Measurements from ENCODE around the gene DIP2B. TPM values are rescaled to one million over a fixed set of nuclear protein-coding genes. Genes with fewer than 3 reads are reported as not detected.
A peak's percentile ranks its signal among the peaks of the same experiment; 100 is the strongest.

DIP2B gene
- total and polyA plus RNA-seq, 2 of the 13 experiments (the other 11 are each of a cell fraction or from before 2014, with no cell fraction given), result 32.1 to 35.8 TPM

DNA sequence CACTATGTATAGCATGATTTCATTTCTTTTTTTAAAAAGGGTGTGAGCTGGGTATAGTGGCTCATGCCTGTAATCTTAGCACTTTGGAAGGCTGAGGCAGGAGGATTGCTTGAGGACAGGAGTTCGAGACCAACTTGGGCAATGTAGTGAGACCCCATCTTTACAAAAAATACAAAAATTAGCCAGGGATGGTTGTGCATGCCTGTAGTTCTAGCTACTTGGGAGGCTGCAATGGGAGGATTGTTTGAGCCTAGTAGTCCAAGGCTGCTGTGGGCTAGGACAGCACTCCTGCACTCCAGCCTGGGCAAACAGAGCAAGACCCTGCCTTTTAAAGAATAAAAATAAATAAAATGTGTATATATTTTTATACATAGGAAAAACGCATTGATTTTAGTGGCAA is 43.0 kb downstream of the DIP2B start:
- ATAC-seq, result peak; percentile 42; the same call in 2 of the 3 replicates
- DNase-seq (ENCODE audit: low spot score), result no peak
- Histone ChIP-seq H3K79me2 (ENCODE audit: insufficient read depth, low read length) (peaks cover 80% of the 10 kb centered on the region), H3K27ac (ENCODE audit: extremely low read length, insufficient read depth, low read length) (peak overlapping the region; percentile 78), H3K27me3 (ENCODE audit: control insufficient read depth in 1 of 2, insufficient read depth in 2 of 2, low read length in 2 of 2) (no peaks in the 10 kb centered on the region), H3K36me3 (replicated peaks in 1 of 2; ENCODE audit: control insufficient read depth in 1 of 2, insufficient read depth in 2 of 2, low read length in 2 of 2) (0 out of 5 replicates have a peak, but pooled peaks cover 0 to 7% of the 10 kb centered on the region in 2 experiments), H4K20me1 (ENCODE audit: insufficient read depth, low read length) (no peaks in the 10 kb centered on the region; the same call in 1 of the 2 replicates), H2AFZ (ENCODE audit: low read length) (no peak overlapping the region), H3K4me1 (ENCODE audit: insufficient read depth, low read length) (peaks cover 77% of the 10 kb centered on the region), H3K4me2 (ENCODE audit: low read depth, low read length) (peak overlapping the region; percentile 49; the same call in 1 of the 2 replicates), H3K9ac (ENCODE audit: insufficient read depth, low read depth, low read length) (0 out of 2 replicates have a peak overlapping the region, but pooled peaks have one; percentile 15), H3K9me3 (ENCODE audit: low read length) (no peaks in the 10 kb centered on the region), H3K4me3 (replicated peaks in 1 of 3; ENCODE audit: insufficient read depth in 1 of 3, low read depth in 2 of 3, low read length in 3 of 3) (no peak overlapping the region; a peak in 1 of 6 replicates)
- no peak for FAIRE-seq
- POLR2A ChIA-PET, result interaction anchor here (0.6 to 2.3 kb wide), 5 partner anchors 9 to 435 kb away, joined by 3 to 19 read pairs (median 3); no protein-coding TSS in a partner anchor
- BruUV-seq (replicated peaks), result no TSS peak
- CTCF ChIA-PET (ENCODE audit: low intra/inter-chr PET ratio, low total read pairs), result no interaction called here
- intact Hi-C loops (cut with micrococcal nuclease; ENCODE audit: unreplicated experiment), result loop anchor here (2.0 to 5.0 kb wide), 2 partner anchors 15 to 40 kb away; no protein-coding TSS in a partner anchor
- in situ Hi-C loops (cut with HindIII; ENCODE audit: extremely low pct_ligation_motif_present, low pct_unique_long_range_greater_than_20kb), result no loop called here
- WGBS (ENCODE audit: low lambda C conversion rate), result 58% methylated on average over 2 of the region's 2 CpGs
- TF ChIP-seq SNAPC4 (CRISPR knock-in tag; IDR thresholded peaks at IDR 0.05) (no peak), ZNF121 (CRISPR knock-in tag; IDR thresholded peaks at IDR 0.05) (peak; percentile 74), HMGA1 (CRISPR knock-in tag; conservative IDR thresholded peaks at IDR 0.05) (no peak), DPF2 (CRISPR knock-in tag; IDR thresholded peaks at IDR 0.05; ENCODE audit: borderline replicate concordance, low read depth) (no peak), GPBP1L1 (CRISPR knock-in tag; IDR thresholded peaks at IDR 0.05) (no peak), ZNF7 (CRISPR knock-in tag; IDR thresholded peaks at IDR 0.05) (peak; percentile 63; the same call in 1 of the 2 replicates), ZNF616 (CRISPR knock-in tag; IDR thresholded peaks at IDR 0.05; ENCODE audit: low read depth) (no peak), NR2F6 (IDR thresholded peaks at IDR 0.05) (no peak), NR2F6 (CRISPR knock-in tag; IDR thresholded peaks at IDR 0.05) (no peak)
- TF ChIP-seq, protein P1, sequence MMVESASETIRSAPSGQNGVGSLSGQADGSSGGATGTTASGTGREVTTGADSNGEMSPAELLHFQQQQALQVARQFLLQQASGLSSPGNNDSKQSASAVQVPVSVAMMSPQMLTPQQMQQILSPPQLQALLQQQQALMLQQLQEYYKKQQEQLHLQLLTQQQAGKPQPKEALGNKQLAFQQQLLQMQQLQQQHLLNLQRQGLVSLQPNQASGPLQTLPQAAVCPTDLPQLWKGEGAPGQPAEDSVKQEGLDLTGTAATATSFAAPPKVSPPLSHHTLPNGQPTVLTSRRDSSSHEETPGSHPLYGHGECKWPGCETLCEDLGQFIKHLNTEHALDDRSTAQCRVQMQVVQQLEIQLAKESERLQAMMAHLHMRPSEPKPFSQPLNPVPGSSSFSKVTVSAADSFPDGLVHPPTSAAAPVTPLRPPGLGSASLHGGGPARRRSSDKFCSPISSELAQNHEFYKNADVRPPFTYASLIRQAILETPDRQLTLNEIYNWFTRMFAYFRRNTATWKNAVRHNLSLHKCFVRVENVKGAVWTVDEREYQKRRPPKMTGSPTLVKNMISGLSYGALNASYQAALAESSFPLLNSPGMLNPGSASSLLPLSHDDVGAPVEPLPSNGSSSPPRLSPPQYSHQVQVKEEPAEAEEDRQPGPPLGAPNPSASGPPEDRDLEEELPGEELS (CRISPR knock-in tag; IDR thresholded peaks at IDR 0.05), result no peak
- TF ChIP-seq, protein P2, sequence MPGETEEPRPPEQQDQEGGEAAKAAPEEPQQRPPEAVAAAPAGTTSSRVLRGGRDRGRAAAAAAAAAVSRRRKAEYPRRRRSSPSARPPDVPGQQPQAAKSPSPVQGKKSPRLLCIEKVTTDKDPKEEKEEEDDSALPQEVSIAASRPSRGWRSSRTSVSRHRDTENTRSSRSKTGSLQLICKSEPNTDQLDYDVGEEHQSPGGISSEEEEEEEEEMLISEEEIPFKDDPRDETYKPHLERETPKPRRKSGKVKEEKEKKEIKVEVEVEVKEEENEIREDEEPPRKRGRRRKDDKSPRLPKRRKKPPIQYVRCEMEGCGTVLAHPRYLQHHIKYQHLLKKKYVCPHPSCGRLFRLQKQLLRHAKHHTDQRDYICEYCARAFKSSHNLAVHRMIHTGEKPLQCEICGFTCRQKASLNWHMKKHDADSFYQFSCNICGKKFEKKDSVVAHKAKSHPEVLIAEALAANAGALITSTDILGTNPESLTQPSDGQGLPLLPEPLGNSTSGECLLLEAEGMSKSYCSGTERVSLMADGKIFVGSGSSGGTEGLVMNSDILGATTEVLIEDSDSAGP (CRISPR knock-in tag; IDR thresholded peaks at IDR 0.05; ENCODE audit: borderline replicate concordance), result no peak
- TF ChIP-seq, protein P3, sequence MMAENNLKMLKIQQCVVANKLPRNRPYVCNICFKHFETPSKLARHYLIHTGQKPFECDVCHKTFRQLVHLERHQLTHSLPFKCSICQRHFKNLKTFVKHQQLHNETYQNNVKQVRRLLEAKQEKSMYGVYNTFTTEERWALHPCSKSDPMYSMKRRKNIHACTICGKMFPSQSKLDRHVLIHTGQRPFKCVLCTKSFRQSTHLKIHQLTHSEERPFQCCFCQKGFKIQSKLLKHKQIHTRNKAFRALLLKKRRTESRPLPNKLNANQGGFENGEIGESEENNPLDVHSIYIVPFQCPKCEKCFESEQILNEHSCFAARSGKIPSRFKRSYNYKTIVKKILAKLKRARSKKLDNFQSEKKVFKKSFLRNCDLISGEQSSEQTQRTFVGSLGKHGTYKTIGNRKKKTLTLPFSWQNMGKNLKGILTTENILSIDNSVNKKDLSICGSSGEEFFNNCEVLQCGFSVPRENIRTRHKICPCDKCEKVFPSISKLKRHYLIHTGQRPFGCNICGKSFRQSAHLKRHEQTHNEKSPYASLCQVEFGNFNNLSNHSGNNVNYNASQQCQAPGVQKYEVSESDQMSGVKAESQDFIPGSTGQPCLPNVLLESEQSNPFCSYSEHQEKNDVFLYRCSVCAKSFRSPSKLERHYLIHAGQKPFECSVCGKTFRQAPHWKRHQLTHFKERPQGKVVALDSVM (CRISPR knock-in tag; IDR thresholded peaks at IDR 0.05), result peak; percentile 92
